Putamen (tissue), 1 donor: ENCODE measurements around the gene SEMA3D.

Experiments used
- DNase-seq: peaks from one replicate; pipeline ENCODE4 v3.0.0-alpha.2; 2016; ENCODE audit warnings: low spot score

The SEMA3D gene

DNA sequence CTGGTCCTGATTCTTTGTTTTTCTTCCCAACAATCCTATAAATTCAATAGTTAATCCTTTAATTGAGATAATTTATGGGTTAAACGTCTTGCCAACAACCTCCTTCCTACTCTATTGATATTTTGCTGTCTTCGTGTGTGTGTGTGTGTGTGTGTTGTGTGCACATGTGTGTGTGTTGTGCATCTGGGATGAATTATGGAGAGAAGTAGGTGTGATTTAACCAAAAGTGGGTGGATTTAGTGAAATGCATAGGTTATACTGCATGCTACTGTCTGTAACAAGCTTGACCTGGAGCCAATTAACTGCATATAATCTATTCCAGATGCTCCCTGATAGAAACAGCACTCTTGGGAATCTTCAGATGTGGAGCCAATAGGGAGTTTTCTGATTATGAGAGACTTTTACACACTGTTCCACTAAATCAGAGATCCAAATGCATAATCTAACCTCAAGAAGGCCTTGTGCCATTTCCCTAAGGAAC is 61.2 kb downstream of the SEMA3D start:
- DNase-seq: no peak

DNA sequence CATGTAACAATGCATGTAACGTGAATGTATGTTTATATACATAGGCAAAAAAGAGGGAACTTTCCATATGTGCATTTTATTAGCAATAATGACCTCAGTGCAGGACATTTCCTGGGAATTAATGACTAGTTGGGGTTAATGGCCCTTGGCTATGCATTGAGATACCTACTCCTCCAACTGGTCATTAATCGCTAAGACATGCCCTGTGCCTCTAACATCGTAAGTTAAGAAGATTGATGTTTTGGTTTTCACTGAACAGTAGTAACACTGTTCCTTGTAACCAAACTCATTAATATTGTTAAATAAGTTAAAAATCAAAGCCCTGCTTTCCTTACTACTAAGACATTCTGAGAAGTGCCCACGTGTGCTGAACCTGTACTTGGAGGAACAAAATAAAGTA is 61.7 kb downstream of the SEMA3D start:
- DNase-seq: no peak

DNA sequence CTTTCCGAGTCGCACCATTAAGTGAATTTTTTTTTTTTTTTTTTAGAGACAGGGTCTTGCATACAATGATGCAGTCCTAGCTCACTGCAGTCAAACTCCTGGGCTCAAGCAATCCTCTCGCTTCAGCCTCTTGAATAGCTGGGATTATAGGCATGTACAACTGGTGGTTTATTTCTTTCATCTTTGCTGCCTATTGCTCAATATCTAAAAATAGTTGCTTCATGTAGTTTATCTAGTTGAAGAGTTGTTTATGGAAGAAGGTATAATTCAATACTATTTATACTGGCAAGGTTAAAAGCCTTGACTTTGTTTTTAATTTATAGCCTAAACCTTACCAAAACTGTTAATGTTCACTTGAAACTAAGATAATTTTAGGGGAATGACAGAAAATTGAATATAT is 66.9 kb downstream of the SEMA3D start:
- DNase-seq: no peak

DNA sequence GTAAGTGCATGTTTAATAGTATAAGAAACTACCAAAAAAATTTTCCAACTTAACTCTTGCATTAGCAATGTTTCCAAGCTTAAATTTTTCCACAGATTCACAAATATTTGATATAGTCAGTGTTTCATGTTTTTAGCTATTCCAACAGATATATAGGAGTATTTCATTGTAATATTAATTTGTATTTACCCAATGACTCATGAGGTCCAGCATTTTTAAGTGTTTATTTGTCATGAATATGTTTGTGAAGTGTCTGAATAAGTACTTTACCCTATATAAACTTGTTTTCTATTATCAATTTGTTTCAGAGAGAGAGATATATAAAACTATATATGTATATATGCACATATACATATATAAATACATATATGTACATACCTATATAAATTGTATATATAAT is 71.0 kb downstream of the SEMA3D start:
- no peak for DNase-seq

DNA sequence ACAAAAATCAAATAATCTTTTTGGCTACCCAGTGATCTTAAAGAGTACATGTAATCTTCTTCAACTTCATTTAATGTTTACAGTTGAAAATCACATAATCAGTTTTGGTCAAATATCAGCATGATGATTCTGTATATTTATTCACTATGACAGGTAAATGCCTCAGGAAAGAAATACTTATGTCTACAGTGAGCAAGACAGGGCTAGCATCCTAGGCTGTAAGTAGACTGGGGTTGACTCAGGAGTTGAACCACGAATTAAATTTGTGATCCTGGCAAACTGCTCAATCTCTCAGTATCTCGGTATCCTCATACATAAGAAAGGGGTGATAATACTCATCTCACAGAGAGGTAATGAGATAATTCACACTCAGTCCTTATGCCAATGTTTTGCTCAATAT is 71.8 kb downstream of the SEMA3D start:
- no peak for DNase-seq

DNA sequence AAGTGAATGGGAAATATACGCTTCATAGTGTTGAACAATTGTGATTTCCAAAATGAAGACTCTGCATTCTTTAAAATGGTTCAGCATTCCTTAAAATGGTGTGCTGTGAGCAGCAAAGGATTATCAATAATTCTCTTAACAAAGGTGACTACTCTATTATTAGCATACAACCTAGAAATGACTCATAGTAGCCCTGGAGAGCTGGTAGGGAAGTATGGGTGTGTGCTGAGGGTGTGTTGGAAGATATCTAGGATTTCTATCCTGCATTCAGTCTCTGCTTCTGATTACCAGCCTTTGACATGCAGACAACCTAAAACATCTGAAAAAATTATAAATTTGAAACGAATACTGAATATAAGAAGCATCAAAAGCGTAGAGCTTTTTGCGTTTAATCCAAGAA is 72.5 kb downstream of the SEMA3D start:
- peak; percentile 24 for DNase-seq

DNA sequence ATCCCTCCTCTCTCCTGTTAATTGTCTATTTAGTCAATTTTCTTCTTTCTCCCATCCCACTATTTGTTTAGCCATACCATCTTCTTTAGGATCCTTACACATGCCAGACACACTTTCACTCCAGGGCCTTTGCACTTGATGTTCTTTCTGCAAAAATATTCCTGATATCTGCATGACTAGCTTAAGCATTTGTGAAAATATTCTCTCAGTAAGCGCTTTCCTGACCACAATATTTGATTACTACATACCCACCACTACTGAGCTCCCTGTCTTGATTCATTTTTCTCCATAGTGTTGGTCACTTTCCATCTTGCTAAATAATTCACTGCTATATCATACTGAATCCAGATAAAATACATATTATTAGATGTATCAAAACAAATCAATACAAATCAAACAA is 75.1 kb downstream of the SEMA3D start:
- no peak for DNase-seq

DNA sequence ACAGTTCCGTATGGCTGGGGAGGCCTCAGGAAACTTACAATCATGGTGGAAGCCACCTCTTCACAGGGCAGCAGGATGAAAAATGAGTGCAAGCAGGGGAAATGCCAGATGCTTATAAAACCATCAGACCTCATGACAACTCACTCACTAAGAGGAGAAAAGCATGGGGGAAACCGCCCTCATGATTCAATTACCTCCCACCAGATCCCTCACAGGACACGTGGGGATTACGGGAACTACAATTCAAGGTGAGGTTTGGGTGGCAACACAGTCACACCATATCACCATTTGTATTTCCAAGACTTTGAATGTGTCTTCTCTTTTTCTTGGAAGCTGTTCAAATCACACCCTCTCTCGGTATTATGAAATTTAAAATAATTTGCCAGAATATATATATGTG is 80.1 kb downstream of the SEMA3D start:
- no peak for DNase-seq

DNA sequence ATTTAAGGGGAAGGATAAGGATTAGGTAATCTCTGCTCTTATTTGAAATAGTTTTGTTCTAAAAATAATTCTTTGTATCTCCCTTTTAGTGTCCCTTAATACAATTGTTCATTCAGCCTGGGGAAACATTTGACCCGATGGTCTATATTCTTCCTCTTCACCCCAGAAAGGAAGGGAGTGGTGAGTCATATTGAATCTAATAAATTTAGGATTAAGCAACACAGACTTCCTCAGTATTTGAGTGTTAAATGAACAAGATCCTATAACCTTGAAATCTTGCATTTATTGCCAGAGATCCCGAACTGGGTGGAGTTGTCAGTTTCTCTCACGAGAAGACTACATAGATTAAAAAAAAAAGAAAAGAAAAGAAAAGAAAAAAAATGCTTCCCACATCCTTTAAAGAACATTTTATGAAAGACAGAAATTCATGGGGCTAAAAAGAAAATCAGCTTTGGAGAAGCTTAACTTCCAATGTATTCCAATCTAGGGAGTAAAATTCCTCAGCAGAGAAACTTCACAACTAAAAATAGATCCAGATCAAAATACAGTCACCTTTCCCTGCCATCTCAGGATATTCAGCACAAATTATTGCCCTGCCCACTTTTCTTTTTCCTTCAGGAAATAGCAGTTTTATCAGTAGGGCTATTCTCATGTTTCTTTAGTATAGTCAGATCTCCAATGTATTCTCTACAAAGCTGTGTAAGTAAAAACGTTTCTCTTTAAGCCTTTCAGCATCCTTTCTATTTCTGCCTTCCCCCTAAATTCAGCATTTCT is 82.2 kb downstream of the SEMA3D start:
- DNase-seq: no peak

DNA sequence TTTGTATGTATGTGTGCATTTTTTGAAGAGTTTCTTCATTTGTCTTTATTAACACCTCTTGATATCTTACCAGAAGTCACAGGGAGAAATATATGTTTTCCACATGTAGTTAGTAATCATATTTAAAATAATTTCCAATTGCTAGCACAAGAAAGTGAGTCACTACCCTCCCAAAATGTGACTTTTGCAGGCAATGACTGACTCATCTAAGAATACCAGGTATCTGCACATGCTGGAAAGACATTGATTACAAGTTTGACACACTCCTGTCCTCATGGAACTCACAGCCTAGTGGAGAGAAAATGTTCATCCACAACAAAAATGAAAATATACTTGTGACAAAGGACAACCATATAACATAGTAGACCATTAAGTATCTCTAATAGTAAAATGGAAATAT is 82.9 kb downstream of the SEMA3D start:
- DNase-seq: no peak

DNA sequence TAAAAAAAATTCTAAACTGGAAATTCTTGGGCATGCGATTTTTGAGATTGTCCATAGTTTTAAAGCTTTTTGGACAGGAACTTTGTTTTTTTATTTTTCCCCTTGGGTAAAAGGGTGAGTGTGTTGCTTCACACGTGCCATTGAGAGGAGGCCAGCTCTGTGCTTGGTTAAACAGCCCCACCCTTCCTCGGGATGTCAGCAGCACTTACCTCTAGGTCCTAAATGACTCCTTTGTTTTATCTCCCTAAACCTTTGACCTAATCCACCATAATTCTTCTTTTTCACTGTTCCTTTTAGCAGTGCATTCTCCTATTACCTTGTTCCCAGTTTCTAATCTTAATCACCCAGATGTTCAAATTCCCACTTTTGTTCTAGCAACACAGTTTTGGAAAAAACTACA is 83.5 kb downstream of the SEMA3D start:
- no peak for DNase-seq

DNA sequence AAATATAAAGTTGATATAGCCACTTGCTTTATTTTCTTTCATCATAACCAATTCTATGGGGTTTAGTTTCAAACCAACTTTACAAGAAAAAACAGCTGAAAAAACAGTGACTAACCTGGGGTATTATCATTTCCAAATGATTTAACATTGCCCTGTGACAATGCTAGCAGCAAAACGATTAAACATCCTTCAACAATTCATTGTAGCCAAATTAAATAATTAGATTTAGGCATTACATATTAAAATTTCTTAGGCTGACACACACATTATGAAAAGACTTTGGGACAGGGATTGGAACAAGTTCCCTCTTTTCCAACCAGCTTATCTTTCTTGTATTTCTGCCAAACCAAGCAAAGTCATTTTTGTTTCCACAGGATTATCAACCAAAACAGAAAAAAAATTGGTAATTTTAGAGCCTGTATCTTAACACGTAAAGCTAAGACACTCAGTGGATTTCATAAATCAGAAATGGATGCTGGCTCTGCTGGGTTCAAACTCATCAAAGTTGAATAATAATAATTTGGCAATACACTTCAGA is 84.0 kb downstream of the SEMA3D start:
- DNase-seq: no peak

DNA sequence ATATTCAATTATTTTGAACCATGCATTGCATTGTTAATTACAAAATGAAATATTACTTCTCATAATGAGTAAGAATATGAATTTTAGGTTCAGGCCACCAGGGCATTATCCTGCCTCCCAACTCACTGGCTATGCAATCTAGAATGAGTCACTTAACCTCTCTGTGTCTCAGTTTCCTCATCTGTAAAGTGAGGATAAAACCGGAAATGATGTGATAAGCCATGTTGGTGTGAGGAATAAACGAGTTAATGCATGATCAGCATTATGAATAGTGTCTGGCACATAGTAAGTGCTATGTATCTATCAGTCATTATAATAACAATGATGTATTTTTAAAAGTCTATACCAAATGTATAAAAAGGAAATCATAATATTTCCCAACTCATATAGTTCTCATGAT is 85.5 kb downstream of the SEMA3D start:
- no peak for DNase-seq

DNA sequence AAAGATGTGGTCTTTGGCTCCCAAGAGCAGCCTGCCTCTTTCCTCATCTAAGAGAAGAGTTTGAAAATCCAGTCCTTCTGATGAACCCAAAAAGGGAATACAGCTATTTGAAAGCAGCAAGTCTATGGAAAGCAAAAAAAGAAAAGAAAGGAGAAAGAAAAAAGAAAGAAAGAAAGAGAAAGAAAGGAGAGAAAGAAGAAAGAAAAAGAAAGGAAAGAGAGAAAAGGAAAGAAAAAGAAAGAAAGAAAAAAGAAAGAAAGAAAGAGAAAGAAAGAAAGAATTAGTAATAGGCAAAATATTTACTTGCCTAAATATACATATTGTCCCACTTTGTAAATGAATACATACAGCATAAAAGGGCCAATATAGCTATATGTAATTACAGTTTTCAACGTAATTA is 89.0 kb downstream of the SEMA3D start:
- DNase-seq: no peak

DNA sequence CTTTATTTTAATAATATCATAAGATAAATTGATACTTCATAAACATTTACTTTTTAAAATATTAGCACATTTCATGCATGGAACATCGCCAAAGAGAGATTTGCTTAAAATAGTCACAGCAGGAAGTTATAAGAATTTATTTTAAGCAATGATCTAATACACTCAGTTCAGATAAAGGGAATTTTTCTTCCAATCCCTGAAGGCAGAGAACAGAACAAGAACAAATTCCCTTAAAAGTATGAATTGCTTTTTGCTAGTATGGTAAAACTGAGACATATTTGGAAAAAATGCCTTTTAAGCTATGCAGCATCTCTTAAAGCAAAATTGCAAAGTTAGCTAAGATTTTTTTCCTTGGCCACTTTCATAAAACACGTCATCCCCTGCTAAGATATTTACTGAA is 91.0 kb downstream of the SEMA3D start:
- DNase-seq: no peak

DNA sequence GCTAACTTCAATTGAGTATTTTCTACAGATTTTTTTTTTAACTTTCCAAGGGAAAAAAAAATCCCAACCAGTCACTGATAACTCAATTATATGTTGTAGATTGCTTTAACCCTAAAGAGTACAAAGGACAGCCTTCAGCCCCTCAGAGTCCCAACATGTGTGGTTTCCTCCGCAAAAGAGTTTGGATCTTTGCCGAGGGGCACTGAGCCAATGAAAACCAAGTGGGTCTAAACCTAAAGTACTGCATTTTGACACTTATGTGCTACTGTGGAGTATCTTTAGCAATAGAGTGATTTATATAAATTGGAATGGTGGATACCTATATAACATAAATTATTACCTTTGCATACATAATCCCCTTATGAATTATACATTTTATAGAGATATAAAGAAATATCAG is 91.5 kb downstream of the SEMA3D start:
- no peak for DNase-seq

DNA sequence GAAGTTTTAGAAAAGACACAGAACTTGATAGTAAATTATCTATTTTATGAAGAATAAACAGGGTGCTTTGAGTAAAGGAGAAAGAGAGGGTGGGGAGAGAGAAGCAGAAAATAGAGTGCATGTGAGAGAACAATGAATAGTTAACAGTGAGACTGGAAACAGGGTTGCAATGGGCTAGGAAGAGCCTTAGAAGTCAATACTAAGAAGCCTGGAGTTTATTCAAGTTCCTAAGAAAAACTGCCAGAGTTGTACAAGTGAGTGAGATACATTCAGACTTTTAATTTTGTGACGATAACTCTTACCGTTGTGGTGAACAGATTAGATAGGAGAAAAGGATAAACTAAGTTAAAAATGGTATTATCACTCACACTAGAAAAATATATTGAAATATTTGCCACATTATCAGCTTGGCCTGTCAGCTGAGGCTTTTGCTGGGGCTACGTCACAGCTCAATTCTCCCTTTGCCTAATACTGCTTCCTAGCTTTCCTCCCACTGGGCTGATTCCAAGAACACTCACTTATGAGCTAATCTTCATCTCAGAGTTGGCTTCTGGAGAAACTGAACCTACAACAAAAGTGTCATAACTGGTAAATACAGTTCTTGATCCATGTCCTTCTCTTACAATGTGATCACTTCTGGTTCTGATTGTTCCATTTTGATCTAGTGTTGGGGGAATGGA is 92.7 kb downstream of the SEMA3D start:
- no peak for DNase-seq

DNA sequence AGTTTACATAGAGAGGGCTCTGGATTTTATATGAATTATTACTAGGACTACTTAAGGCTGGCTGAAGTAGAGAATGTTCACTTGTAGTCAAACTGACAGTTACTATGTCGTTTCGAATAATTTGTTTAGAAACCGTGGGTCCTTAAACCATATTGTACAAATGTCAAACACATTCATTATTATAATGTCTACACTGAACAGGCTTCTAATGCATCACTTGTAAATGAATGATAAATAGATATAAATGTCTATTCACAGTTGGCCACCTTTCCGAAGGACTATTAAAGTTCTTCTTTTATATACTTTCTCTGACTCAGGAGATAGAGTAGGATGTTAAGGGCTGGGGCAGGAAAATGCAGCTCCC is 95.3 kb downstream of the SEMA3D start:
- DNase-seq: no peak

DNA sequence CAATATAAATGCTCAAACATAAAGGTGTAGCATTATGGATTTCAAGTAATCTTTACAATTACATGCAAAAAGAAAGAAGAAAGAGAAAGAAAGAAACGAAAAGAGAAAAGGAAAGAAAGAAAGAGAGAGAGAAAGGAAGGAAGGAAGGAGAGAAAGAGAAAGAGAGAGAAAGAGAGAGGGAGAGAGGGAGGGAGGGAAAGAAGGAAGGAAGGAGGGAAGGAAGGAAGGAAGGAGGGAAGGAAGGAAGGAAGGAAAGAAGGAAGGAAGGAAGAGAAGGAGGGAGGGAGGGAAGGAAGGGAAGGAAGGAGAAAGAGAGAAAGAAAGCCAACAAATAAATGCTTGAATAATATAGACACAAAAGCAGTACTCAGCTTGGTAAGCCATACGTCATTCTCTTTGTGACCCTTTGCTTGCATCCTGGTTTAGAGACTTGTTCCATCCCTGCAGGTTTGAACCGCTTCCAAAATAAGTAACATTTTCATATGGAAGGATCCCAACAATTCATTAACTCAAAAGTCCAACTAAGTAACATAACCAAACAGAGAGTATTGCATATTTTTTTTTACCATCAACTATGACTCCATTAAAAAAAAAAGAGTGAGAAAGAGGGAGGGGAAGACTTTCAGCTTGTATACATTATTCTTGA is 95.8 kb downstream of the SEMA3D start:
- DNase-seq: no peak

DNA sequence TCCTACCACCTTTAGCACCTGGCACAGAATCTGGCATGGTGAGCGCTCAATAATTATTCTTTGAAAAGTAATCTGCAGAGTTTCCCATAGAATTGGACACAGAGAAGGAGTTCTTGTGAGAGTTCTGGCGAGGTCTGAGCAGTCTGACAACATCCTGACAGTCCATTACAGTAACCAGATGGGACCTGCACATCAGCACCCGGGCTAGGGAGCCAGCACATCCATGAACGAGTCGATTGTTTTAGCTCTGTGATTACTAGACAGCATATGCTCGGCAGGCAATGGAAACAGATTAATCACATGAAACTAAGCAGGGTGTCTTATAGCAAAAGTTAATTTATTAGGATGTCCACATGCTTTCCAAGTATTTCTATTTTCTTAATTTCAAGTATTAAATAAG is 96.7 kb downstream of the SEMA3D start:
- DNase-seq: no peak

DNA sequence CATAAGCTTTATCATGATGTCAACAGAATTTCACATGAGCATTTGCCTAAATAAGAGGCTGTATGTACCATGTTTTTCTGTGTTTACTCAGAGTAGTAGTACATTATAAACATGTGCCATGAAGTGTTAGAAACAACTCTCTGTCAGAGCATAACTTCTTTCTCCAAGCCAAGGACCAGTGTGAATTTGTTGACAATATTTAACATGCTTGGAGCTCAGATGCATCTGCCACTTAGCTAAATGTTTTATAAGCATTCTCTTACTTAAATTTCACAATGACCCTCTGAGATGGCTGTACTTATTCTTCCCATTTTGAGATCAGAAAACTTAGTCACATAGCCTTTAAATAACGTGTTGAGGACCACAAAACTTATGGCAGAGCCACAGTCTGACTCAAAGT is 105.0 kb downstream of the SEMA3D start:
- no peak for DNase-seq

DNA sequence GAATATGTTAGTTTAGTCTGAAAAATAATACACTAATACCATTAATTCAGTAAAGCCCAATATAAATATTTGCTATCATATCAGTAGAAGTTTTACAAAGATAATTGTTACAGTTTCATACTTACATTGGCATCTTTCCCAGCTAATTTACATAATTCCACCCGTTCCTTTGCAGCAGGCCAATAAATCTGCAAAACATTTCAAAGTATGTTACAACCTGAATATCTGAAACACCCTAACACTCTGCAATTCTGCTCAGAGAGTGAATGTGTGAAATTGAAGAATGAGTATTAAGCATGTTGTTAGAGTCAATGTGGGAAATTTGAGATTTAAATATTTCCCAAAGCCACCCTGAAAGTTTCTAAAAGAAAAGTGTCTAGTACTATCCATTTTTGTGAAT is 105.5 kb downstream of the SEMA3D start:
- DNase-seq: no peak

DNA sequence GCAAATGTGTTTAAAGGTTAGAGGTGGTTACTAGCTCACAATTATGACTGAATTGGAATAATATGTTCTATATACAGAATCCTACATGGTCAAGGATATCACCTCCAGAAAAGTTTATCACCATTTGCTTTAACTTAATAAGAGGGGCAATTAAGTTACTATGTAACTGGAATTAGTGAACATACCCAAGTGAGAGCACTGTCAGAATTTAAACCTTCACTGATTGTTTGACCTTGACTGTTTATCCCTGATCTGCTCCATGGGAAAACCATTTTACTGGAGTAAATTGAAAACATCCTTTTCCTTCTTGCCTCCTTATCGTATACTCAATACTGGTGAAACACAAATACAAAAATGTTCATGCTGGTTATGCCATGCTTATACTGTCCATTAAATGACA is 107.4 kb downstream of the SEMA3D start:
- DNase-seq: no peak
